Renal cortical epithelial cell (primary cell): ENCODE measurements around the gene CCDC9. TPM values are rescaled to one million over a fixed set of nuclear protein-coding genes. Genes with fewer than 3 reads are reported as not detected.
"Not testable (repeated sequence)": the region's sequence is repeated elsewhere in the genome, so short reads cannot be mapped to it uniquely, and the experiment has no call there.

Source experiments
- DNase-seq: peaks from one replicate; pipeline ENCODE4 v3.0.0-alpha.2; 2011; ENCODE audit warnings: low read depth
- total RNA-seq: library from RNA; depleted of rRNA; stranded (reverse); fragments of >200 nt; gene quantifications from 2 replicates; pipeline ENCODE4 v1.2.3, GENCODE V29; 2014

The CCDC9 gene
- total RNA-seq, 1 donor from 2014 or later, result 9.8 TPM

DNA sequence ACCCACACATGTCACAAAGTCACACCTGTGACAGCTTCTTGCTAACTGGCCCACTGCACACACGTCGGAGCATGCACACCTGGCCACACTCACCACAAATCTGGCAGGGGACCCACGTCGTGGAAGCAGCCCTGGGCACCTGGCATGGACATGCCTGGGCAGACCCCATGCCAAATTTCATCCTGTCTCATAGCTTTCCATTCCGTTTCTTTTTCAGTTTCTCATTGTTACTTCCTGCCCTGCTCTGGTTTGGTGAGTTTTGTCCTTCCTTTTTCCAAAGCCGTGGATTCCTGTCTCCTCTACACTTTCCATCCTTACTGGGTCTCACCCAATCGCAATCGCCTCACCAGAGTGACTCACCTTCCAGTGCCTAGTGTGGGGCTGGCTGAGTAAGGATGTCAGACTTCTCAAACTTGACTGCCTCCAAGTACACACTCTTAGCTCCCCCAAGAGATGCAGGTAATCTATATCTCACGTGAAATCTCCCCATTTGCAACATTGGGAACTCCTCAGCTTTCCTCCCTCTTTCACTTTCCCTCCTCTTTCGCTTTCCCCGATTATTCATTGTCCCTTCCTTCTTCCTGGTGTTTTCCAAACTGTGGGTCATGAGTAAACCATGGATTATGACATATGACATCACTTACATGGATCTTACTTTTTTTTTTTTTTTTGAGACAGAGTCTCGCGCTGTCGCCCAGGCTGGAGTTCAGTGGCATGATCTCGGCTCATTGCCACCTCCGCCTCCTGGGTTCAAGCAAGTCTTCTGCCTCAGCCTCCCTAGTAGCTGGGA is 23.7 kb upstream of the CCDC9 start:
- DNase-seq, result peak; percentile 84

DNA sequence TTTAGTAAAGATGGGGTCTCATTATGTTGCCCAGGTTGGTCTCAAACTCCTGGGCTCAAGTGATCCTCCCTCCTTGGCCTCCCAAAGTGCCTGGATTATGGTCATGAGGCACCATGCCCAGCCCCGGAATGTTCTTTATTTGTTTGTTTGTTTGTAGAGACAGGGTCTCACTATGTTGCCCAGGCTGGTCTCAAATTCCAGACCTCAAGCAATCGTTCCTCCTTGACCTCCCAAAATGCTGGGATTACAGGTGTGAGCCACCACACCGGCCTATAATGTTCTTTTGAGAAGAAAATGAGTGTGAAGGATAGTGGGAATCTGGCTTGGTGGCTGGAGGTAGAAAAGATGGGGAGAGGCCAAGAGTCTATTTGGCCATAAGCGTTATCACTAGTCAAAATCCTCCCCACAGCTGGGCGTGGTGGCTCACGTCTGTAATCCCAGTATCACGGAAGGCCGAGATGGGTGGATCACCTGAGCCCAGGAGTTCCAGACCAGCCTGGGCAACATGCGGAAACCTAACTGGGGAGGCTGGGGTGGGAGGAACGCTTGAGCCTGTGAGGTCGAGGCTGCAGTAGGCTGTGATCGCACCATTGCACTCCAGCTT is 20.2 kb upstream of the CCDC9 start:
- DNase-seq, result no peak

DNA sequence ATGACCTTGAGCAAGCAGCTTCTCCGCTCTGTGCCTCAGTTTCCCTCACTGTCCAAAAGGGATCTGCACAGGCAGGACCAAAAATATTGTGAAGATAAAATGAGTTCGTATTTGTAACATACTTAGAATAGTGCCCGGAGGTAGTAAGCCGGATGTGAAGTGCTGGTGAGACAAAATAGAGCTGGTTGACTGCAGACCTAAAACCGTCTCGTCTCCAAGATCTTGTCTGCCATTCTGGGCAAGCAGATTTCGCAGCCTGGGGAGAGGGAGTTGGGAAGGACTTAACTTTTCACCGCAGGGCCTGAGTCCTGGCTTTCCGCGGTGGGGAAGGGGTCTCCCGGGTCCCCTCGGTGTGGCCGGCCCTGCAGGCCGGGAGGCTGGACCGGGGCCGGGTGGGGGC is 17.2 kb upstream of the CCDC9 start:
- DNase-seq, result no peak

DNA sequence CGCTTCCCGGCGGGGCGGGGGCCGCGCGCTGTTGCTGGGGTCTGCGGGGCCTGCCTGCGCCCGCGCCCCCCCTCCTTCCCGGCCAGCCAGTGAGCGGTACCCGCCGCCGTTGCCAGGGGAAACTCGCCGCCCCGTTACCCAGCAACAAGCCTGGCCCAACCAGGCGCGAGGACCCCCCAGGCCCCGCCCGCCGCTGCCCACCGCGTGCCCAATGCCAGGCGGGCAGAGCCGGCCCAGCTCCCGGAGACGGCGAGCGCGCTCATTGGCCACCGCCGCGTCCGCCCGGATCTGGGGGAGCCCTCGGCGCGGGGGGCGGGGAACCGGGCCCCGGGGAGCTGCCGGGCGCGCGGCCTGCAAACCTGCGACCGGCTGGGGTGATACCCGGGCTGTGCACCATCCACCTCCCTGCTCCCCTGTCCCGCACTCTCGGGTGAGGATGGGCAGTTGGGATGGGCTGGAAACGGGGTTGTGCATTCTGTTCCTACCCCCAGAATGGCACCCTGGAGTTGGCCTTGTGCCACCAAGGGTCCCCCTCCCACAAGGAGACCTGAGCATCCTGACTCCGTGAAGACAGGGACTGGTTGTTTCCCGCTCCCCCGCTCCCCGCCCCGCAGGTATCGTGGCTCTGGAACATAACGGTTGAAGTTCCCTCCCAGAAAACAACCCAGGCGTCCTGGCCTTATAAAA is 16.6 kb upstream of the CCDC9 start:
- no peak for DNase-seq

DNA sequence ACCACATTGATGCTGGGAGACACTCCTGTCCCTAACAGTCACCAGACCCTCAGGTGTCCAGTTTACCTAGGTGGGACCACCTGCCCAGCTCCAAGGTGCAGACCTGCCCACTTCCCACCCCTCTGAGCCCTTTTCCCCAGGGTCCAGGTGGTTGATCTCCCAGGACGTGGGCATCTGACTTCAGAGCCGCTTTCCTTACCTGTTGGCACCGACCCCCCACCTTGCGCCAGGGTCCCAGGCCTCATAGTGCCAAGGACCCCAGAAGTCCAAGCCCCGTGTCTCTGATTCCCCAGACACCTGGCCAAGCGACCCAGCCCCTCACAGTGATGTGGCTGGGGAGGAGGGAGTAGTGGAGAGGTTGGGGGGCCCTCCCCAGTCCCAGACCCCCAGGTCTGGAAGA is 15.8 kb upstream of the CCDC9 start:
- no peak for DNase-seq

DNA sequence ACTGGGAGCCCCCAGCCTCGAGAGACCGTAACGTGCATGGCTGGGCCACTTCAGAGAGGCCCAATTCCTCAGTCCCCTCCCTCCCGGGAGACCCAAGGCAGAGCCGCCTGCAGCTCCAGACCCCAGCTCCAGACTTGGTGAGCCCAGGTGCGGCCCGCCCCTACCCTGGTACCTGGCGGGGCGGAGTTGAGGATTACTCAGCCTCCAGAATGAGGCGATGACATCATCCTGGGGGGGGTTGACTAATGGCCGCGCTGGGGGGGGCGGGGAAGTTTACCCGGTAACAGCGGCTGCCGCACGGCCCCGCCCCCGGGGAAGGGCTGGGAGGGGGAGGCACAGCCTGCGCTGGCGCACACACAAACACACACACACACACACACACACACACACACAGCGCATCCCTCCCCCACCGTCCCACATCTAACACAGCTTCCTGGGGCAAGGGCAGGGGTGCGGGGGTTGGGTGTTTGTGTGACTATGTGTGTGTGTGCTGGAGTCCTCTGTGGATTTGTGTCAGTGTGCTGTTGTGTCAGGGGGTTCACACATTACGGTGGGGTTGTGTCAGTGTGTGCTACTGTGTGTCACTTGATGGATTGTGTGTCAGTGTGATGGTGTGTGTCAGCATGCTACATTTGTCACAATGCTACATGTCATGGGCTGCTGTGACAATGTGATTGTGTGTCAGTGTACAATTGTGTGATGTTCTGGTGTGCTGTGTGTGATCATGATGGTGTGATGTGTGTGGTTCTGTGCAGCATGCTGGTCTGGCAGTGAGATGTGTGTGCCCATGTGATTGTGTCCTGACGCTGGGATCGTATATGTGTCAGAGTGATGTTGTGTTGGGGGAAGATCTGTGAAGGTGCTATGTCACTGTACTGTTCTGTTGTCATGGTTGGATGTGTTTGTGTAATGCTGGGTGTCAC is 15.1 kb upstream of the CCDC9 start:
- DNase-seq, result peak; percentile 48

DNA sequence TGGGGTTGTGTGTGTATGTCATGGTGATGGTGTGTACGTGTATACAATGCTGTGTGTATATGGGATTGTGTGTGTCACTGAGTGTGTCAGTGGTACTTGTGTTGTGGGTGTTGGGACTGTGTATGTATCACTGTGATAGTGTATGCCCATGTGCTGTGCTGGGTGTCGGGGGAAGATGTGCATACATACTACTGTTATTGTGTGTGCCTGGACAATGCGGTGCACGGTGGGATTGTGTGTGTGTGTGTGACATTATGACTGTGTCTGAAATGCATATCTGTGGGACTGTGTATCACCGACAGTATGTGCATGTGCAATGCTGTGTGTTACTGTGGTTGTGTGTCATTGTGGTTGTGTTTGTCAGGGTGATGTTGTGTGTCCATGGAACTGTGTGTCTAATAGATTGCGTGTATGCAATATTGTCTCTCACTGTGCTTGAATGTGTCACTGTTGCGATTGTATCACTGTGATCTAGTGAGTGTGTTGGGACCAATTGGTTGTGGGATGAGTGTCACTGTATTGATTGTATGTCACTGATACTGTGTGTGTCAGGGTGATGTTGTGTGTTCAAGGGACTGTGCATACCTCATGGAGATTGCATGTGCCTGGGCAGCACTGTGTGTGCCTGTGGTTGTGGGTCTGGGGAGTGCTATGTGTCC is 14.3 kb upstream of the CCDC9 start:
- no peak for DNase-seq

DNA sequence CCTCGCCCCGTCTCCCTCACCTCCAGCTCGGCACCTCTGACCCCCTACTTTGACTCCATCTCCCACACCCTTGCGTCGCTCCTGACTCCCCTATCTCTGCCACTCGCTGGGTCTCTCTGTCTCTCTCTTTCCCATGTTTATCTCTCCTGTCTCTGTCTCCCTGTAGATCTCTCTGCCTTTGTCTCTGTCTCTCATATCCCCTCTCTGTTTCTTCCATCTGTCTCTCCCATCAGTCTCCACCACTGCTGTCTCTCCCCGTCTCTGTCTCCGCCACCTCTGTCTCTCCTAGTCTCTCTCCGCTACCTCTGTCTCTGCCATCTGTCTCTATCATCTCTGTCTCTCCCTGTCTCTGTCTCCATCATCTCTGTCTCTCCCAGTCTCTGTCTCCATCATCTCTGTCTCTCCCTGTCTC is 13.0 kb upstream of the CCDC9 start:
- no peak for DNase-seq

DNA sequence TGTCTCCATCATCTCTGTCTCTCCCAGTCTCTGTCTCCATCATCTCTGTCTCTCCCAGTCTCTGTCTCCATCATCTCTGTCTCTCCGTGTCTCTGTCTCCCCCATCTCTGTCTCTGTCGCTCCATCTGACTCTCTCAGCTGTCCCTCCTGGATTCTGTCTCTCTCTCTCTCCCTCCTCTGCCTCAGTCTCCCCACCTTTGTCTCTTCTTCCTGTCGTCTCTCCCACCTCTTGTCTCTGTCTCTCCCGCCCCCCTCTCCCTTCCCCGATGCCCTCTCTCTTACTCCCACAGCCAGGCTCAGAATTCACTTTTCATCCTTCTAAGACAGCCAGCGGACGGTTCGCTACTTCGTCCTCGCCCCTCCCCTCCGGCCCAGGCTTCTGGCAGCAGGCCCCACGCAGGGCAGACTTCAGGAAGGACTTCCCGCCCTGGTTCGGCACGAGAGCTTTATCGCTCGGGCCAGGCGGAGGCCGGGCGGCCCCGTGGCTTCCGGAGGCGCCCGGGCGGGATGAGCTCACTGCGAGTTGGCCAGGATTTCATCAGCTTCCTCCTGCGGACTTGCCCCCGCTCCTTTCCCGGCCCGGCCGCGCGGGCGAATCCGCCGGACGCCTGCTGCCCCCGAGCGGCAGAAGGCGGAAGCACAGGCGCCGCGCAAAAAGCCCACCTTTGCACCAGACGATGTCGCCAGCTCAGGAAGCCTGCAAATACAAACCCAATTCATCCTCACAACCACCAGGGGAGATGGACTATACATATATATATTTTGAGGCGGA is 12.4 kb upstream of the CCDC9 start:
- peak; percentile 76 for DNase-seq

DNA sequence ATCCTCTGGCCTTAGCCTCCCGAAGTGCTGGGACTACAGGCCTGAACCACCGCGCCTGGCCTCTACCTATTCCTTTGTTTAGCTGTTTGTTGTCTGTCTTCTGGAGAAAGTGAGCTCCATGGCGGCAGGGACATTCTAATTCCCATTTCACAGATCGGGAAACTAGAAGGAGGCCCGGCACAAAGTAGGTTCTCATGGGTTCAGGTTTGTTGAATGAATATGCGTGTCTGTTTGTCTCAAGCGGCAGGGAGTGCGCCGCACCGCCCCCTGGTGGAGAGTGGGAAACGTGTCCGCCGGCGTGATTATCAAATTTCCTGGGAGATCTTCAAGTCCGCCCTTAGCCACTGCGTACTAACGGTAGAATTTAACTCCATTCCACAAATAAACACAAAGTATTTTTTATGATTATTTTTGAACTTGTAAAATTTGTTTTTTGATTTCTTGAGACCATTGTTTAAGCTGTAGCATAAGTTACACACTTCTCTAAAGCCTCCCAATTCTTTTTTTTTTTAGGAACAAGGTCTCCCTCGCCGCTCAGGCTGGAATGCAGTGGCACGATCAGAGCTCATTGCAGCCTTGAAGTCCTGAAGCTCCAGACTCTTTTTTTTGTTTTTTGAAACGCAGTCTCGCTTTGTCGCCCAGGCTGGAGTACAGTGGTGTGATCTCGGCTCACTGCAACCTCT is 8.9 kb upstream of the CCDC9 start:
- DNase-seq, result peak; percentile 51

DNA sequence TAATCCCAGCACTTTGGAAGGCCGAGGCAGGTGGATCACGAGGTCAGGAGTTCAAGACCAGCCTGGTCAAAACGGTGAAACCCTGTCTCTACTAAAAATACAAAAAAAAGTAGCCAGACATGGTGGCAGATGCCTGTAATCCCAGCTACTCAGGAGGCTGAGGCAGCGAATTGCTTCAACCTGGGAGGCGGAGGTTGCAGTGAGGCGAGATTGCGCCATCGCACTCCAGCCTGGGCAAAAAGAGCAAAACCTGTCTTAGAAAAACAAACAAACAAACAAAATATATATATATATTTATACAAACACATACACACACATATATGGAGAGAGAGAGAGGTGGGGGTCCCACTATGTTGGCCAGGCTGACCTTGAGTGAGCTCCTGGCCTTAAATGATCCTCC is 3.3 kb upstream of the CCDC9 start:
- not testable (repeated sequence) for DNase-seq

DNA sequence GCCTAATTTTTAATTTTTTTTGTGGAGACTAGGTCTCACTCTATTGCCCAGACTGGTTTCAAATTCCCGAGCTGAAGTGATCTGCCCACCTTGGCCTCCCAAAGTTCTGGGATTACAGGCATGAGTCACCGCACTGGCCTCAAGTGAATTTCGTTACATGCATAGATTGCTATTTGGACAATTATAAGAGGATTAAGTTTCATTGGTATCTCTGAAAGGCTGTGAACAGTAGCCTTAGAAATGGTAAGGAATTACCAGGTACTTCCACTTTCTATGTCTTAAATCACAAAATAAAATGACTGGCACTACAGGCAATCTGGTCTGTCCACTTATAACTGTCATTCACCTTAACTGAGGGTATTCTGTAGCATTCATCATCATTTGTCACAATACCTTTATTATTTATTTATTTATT is 2.9 kb upstream of the CCDC9 start:
- DNase-seq, result peak; percentile 79

DNA sequence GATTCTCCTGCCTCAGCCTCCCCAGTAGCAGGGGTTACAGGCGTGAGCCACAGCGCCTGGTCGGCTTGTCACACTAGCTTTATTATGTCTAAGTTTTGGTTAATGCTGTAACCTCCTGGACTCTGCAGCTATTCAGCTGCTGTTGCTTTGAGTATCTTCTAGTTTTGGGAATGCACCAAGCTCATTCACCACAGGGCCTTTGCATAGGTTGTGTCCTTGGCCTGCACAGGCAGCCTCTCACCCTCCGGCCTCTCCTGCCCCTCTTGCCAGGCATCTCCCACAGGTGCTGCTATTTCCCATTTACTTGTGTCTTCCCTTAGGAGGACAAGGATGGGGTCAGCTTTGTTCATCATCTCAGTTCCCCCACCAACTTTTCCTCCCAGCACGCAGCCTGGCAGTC is 2.4 kb upstream of the CCDC9 start:
- DNase-seq, result no peak

DNA sequence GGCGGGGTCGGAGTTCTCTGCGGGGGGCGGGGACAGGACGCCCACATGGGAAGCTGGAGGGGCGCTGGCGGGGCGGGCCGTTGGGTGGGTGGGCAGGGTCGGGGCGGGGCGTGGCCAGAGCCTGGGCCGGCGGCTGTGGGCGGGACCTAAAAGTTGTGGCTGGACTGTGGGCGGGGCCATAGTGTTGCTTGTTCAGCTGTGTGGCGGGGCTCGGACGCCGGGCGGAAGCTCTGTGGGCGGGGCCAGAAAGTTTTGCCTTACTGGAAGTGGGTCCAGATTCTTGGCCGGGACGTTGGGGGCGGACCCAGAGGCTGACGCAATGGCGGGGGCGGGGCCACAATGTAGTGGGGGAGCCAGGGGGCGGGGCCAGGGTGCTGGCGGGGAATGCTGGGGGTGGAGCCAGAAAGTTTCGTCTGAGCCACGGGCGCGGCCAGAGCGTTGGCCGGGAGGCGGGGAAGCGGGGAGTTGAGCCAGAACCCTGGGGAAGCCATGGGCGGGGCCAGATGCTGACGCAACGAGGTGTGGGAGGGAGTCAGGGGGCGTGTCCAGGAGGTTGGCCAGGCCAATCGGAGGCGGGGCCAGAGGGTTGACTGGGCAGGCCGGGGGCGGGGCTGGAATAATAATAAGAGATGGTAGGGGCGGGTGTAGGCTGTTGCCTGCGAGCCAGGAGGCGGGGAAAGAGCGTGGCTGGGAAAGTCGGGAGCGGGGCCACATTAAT is 527 bp downstream of the CCDC9 start:
- peak; percentile 93 for DNase-seq

DNA sequence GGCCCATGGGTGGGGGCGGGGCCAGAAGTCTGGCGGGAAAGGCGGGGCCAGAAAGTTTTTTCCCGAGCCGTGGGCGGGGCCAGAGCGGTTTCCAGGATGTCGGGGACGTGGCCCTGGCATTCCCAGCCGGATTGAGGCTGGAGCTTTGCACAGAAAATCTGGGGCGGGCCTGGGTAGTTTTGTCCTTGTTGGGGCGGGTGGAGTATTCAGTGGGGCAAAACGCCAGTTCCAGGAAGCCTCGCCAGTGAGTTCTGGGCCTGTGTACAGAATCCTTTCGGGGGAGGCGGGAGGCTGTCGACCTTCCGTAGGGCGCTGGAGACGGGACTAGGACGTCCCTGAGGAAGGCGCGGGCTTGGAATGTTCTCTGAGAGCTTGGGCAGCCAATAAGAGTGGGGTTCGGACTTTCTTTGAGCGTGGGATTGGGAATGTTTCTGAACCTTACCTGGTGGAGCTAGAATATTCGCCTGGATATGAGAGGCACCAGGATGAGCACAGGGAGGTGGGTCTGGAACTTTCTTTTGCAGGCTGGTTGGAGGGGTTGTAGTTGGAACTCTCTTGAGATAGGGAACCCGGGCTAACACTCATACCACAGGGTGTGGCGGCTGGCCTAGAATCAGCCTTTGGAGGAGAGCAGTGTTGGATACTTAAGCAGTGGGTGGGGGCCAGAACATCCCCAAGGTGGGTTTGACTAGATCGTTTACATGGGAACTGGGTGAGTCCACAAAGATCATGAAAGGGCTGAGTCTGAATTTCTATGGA is 1.3 kb downstream of the CCDC9 start:
- DNase-seq, result no peak

DNA sequence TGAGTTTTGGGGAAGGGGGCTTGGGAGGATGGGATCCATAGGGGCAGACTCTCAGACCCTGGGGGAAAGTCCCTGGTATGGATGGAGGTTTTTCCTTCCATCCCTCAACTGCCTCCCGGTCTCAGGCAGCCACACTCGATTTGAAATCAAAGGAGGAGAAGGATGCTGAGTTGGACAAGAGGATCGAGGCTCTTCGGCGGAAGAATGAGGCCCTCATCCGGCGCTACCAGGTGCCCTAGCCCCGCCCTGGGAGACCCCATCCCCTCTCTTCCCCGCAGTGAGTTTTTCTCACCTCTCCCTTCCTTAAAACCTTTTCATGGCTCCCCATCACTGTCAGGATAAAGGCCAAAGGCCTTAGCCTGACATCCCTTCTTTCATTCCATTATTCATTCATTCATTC is 2.1 kb downstream of the CCDC9 start:
- no peak for DNase-seq

DNA sequence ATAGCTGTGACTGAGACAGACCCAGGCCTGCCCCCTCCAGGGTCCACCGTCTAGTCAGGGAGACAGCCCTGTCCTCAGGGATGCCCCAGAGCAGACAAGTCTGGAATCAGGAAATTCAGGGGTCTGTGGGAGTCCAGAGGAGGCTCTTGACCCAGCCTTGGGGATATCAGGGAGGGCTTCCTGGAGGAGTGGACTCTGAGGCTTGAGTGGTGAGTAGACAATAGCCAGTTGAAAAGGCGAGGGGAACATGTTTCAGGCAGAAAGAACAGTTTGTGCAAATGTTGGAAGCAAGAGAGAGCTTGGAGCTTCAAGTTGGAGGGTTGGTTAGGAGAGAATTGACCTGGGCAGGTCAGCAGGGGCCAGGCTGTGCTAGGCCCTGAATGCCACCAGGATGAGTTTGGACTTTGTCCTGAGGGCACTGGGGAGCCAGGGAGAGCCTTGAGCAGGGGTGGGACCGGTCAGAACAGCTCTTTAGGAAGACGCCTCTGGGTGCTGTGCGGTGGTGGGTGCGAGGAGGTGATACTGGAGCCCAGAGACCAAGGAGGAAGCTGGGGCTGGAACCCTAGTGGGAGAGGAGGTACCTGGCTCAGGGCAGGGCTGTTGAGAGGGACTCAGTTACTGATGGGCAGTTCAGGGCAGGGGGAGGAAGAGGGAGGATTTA is 2.7 kb downstream of the CCDC9 start:
- no peak for DNase-seq

DNA sequence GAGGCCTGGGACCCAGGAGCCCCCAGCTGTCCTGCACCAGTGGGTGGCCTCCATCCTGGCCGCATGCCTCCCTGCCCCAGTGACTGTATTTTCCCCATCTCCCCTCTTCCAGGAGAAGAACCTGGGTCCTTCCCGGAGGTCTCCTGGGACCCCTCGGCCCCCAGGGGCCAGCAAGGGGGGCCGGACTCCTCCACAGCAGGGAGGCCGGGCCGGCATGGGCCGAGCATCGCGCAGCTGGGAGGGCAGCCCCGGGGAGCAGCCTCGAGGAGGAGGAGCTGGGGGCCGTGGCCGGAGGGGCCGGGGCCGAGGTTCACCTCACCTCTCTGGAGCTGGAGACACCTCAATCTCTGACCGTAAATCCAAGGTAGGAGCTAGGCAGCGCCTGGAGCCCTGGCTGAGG is 4.2 kb downstream of the CCDC9 start:
- no peak for DNase-seq
